Measurements from ENCODE around the gene MSLN. TPM values are rescaled to one million over a fixed set of nuclear protein-coding genes. Genes with fewer than 3 reads are reported as not detected.

Gene MSLN
- polyA plus RNA-seq, 1 of the 3 experiments (the other 2 are of a cell fraction), result 0.02 TPM

- POLR2A ChIA-PET, result no interaction called here
These were observed 43.2 kb downstream of the MSLN start for GRCh38 chr16:803754-804080.

More at GRCh38 chr16:803754-804080, 43.2 kb downstream of the MSLN start:
- 59% methylated on average over 8 of the region's 8 CpGs for WGBS (ENCODE audit: low lambda C conversion rate)
- no peaks in the 10 kb centered on the region for H4K20me1 ChIP-seq (ENCODE audit: insufficient read depth)
- peaks cover 4% of the 10 kb centered on the region for H3K79me2 ChIP-seq (ENCODE audit: insufficient read depth)
- H3K4me1 ChIP-seq (ENCODE audit: control insufficient read depth in 1 of 2, insufficient read depth in 2 of 2, low read depth in 1 of 2, low read length in 1 of 2), result peaks cover 0 to 22% of the 10 kb centered on the region in 2 experiments; a peak in 1 of 4 replicates
- H3K4me3 ChIP-seq (ENCODE audit: low read depth in 2 of 2, low read length in 1 of 2), result no peak overlapping the region
- H3K9me3 ChIP-seq, result no peaks in the 10 kb centered on the region
- H3K4me2 ChIP-seq, result no peak overlapping the region
- no peak overlapping the region for H3K27ac ChIP-seq (ENCODE audit: low read depth in 2 of 2, low read length in 1 of 2)
- DNase-seq, result no peak
- no peaks in the 10 kb centered on the region for H3K9me2 ChIP-seq
- no peaks in the 10 kb centered on the region for H3K36me3 ChIP-seq (replicated peaks in 1 of 2; ENCODE audit: control insufficient read depth in 1 of 2, insufficient read depth in 2 of 2, low read length in 1 of 2)
- no peaks in the 10 kb centered on the region for H3F3A ChIP-seq (replicated peaks; ENCODE audit: insufficient read depth)
- TF ChIP-seq ELF1 (IDR thresholded peaks at IDR 0.05) (no peak), REST (IDR thresholded peaks at IDR 0.05; ENCODE audit: low read depth, low read length) (no peak), RFX5 (IDR thresholded peaks at IDR 0.05; ENCODE audit: low read length) (no peak), SIN3A (IDR thresholded peaks at IDR 0.05; ENCODE audit: borderline replicate concordance, low read depth, low read length) (no peak), RXRA (IDR thresholded peaks at IDR 0.05; ENCODE audit: borderline replicate concordance, low read depth) (no peak), MEF2A (IDR thresholded peaks at IDR 0.05; ENCODE audit: borderline replicate concordance, low read depth) (no peak), CTCF (IDR thresholded peaks at IDR 0.05) (no peak)
- H3K27me3 ChIP-seq (ENCODE audit: insufficient read depth), result peaks cover 24% of the 10 kb centered on the region; the same call in 1 of the 2 replicates
- no peak overlapping the region for H2AFZ ChIP-seq (ENCODE audit: low read depth)
- CTCF ChIA-PET, result interaction anchor here (0.7 to 1.2 kb wide), 5 partner anchors 58 to 359 kb away, joined by 3 to 4 read pairs (median 3); no protein-coding TSS in a partner anchor
- H3K9ac ChIP-seq, result no peak overlapping the region
